ENCODE measurements around the gene RAET1G.

DNA sequence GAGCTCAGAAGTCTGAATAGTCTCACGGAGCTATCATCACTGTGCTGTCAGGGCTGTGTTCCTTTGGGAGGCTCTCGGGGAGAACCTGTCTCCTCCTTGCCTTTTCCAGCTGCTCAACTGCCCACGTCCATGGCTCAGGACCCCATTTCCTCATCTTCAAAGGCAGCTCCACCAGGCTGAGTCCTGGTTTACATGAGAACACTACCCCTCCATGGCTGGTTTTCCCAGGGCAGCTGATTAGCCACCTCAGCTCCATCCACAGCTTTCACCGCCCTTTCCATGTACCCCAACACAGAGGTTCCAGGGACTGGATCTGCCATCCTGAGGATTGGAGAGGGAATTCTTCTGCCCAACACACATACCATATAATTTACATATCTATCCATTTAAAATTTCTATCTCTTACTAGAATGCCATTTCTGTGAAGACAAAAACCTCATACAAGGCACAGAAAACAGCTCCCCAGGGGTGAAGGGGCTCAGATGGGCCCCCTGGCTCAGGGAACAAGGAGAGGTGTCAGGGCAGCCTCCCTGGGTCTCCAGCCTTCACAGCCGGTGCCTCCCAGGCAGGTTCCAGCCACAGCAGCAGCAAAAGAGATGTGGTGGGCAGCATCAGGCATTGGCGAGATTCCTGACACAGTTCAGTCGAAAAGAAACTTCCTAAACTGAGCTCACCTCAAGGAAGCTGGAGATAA, 22.8 kb downstream of the RAET1G start:
- TF ChIP-seq EZH2phosphoT487 (IDR thresholded peaks at IDR 0.05; ENCODE audit: borderline replicate concordance, low read depth, low read length), result no peak
- TF ChIP-seq, protein P1, sequence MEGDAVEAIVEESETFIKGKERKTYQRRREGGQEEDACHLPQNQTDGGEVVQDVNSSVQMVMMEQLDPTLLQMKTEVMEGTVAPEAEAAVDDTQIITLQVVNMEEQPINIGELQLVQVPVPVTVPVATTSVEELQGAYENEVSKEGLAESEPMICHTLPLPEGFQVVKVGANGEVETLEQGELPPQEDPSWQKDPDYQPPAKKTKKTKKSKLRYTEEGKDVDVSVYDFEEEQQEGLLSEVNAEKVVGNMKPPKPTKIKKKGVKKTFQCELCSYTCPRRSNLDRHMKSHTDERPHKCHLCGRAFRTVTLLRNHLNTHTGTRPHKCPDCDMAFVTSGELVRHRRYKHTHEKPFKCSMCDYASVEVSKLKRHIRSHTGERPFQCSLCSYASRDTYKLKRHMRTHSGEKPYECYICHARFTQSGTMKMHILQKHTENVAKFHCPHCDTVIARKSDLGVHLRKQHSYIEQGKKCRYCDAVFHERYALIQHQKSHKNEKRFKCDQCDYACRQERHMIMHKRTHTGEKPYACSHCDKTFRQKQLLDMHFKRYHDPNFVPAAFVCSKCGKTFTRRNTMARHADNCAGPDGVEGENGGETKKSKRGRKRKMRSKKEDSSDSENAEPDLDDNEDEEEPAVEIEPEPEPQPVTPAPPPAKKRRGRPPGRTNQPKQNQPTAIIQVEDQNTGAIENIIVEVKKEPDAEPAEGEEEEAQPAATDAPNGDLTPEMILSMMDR (conservative IDR thresholded peaks at IDR 0.05; ENCODE audit: low read length), result no peak

Data from OCI-LY7 (cell line).